Measurements from ENCODE around the gene NEDD4. TPM values are rescaled to one million over a fixed set of nuclear protein-coding genes. Genes with fewer than 3 reads are reported as not detected.

Gene NEDD4
- total RNA-seq, 1 donor from 2014 or later = 6.1 TPM

DNA sequence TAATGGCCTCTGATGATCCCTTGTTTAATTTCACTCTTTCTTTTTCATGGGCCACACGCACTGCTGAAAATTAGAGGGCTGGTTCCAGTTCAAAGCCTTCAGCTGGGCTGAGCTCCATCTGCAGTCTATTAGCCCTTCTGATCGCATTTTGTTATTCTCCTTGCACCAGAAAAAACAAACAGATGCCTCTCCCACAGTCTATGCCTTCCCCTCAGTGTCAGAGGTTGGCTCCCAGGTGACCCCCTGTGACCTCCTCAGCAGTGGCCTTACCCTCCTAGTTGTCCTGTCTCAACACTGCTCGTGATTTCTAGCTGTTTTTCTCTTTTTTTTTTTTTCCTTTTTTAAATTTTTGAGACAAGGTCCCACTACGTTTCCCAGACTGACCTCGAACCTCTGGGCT is 173.4 kb downstream of the NEDD4 start:
- Histone ChIP-seq H3K27me3 (no peaks in the 10 kb centered on the region), H3K4me1 (no peaks in the 10 kb centered on the region), H3K9me3 (no peaks in the 10 kb centered on the region), H3K4me3 (no peak overlapping the region), H3K36me3 (no peaks in the 10 kb centered on the region), H3K27ac (no peak overlapping the region)
- no peak for DNase-seq (ENCODE audit: low spot score in 2 of 2)
- TF ChIP-seq, protein P1, sequence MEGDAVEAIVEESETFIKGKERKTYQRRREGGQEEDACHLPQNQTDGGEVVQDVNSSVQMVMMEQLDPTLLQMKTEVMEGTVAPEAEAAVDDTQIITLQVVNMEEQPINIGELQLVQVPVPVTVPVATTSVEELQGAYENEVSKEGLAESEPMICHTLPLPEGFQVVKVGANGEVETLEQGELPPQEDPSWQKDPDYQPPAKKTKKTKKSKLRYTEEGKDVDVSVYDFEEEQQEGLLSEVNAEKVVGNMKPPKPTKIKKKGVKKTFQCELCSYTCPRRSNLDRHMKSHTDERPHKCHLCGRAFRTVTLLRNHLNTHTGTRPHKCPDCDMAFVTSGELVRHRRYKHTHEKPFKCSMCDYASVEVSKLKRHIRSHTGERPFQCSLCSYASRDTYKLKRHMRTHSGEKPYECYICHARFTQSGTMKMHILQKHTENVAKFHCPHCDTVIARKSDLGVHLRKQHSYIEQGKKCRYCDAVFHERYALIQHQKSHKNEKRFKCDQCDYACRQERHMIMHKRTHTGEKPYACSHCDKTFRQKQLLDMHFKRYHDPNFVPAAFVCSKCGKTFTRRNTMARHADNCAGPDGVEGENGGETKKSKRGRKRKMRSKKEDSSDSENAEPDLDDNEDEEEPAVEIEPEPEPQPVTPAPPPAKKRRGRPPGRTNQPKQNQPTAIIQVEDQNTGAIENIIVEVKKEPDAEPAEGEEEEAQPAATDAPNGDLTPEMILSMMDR (IDR thresholded peaks at IDR 0.05) = no peak
- intact Hi-C loops (cut with DNase I) = no loop called here

DNA sequence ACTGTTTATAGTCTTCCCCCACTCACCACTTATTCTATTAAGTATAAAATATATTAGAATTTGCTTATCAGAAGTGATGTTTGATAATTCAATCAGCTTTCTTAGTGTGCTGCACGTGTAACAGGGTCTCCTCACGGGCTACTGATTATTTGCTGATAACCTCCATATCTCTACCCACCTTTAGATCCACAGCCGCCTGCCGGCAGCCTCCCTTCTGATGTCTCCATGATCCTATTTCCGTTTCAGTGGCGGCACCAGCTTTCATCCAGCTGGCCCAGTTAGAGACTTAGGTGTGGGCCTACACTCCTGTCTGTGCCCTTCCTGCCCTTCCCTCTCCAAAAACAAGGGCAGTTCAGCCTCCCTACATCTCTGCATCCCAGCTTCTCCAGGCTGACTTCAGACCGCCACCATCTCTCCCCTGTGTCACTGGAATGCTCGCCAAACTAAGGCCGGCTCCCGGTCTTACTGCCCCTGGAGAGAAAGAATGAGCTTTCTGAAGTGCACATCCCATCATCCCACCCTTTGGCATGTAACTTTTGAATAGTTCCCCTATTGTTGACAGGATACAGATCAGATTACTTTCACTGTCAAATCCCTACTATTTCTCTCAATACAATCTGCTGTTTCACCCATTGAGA is 173.9 kb downstream of the NEDD4 start:
- DNase-seq (ENCODE audit: low spot score in 2 of 2) = no peak
- Histone ChIP-seq H3K27me3 (no peaks in the 10 kb centered on the region), H3K4me1 (no peaks in the 10 kb centered on the region), H3K27ac (no peak overlapping the region), H3K4me3 (no peak overlapping the region), H3K9me3 (no peaks in the 10 kb centered on the region), H3K36me3 (no peaks in the 10 kb centered on the region)
- intact Hi-C loops (cut with DNase I) = no loop called here
- TF ChIP-seq, protein P1 (IDR thresholded peaks at IDR 0.05) = no peak

DNA sequence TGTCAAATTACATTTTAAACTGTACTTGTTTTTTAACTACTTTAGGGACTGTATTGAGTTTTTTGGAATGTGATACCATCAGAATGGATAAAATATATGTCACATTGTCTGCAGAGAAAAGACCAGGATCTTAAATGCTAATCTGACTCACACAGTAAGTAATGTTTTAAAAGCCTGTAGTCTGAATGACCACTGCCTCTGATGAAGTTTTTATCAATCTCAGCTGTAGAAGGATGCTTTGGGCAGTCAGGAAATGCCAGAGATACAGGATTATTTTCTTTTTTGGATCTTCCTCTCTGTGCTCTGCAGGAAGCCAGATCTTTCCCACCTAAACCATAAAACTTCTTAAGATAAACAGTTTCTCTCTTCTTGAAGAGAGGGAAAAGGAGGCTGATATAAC is 177.4 kb downstream of the NEDD4 start:
- Histone ChIP-seq H3K36me3 (no peaks in the 10 kb centered on the region), H3K9me3 (no peaks in the 10 kb centered on the region), H3K4me3 (no peak overlapping the region), H3K4me1 (no peaks in the 10 kb centered on the region), H3K27ac (no peak overlapping the region), H3K27me3 (no peaks in the 10 kb centered on the region)
- intact Hi-C loops (cut with DNase I) = no loop called here
- DNase-seq (ENCODE audit: low spot score in 2 of 2) = no peak
- TF ChIP-seq, protein P1 (IDR thresholded peaks at IDR 0.05) = no peak

DNA sequence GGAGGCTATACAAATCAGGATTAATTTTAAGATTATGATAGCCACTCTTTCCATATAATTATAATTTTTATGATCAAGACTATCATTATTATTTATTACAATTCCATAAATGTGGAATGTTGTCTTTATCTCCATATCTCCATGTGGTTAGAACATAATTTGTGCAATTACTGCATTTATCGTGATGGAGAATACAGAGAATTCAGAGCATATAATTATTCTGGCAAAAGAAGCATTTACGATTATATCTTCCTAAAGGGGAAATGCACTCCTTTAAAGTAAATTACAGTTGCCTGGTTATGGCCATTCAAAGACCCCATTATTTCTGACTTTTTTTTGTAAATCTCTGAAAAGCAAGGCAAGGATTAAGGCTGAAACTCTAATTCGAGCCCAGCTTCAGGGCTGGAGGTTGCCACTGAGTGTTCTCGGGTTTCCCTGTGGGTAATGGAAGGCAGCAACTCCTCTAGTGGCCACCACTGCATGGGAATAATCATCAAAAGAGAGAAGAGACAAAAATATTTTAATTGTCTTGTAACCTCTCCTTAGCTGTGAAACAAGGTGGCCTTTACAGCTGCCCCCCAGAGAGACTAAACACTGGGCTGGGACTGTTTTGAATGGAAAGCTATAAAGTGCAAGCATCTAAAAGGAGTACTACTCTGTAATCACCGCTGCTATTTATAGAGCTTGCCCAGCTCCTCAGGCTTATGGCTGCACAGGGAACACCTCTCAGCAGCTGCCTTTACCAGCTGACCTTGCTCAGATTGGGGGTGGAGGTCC is 190.6 kb downstream of the NEDD4 start:
- no peak for DNase-seq (ENCODE audit: low spot score in 2 of 2)
- intact Hi-C loops (cut with DNase I) = no loop called here
- H3K36me3 ChIP-seq = no peaks in the 10 kb centered on the region
- TF ChIP-seq, protein P1 (IDR thresholded peaks at IDR 0.05) = no peak
- H3K4me1 ChIP-seq = no peaks in the 10 kb centered on the region
- H3K27me3 ChIP-seq = no peaks in the 10 kb centered on the region
- no peak overlapping the region for H3K4me3 ChIP-seq
- no peaks in the 10 kb centered on the region for H3K9me3 ChIP-seq
- no peak overlapping the region for H3K27ac ChIP-seq

DNA sequence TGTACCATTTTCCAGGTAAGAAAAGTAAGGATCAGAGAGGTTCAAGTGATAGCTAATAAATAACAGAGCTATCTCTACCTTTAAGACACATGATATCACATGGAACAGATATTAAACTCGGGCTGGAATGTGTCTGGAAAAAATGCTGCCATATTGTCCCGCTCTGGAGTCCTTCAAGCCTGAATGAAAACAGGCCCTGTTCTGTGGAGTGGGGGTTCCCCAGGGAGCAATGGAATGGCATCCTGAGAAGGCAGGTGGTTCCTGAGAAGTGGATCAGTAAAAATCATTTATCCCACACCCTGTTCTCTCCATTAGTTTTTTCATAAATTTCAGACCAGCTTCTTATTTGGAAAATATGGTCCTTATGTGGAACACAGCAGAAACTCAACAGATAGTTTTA is 193.2 kb downstream of the NEDD4 start:
- DNase-seq (ENCODE audit: low spot score in 2 of 2) = no peak
- H3K36me3 ChIP-seq = no peaks in the 10 kb centered on the region
- intact Hi-C loops (cut with DNase I) = no loop called here
- no peaks in the 10 kb centered on the region for H3K9me3 ChIP-seq
- H3K4me3 ChIP-seq = no peak overlapping the region
- no peak overlapping the region for H3K27ac ChIP-seq
- H3K27me3 ChIP-seq = no peaks in the 10 kb centered on the region
- TF ChIP-seq, protein P1 (IDR thresholded peaks at IDR 0.05) = no peak
- no peaks in the 10 kb centered on the region for H3K4me1 ChIP-seq

All from ascending aorta (tissue), 2 donors.